ENCODE data around the gene ARID1A.

ARID1A gene

DNA sequence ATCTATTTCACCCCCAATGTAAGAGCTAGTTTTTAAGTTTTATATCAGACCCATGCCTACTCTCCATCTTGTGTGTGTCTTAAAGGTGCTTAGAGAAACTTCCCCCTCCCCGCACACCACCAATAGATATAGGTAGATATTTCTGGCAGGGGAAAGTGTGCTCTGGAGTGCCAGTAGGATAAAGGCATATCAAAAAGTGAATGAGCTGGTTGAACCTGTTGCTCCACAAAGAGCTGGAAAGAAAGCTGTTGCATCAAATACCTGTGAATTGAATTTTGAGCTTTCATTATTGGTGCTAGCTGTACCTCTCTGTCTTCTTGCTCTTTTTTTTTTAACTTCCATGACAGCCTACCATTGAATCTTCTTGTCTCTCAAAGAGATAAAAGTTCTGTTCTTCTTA, 32.8 kb downstream of the ARID1A start:
- DNase-seq (ENCODE audit: low read depth): no peak

DNA sequence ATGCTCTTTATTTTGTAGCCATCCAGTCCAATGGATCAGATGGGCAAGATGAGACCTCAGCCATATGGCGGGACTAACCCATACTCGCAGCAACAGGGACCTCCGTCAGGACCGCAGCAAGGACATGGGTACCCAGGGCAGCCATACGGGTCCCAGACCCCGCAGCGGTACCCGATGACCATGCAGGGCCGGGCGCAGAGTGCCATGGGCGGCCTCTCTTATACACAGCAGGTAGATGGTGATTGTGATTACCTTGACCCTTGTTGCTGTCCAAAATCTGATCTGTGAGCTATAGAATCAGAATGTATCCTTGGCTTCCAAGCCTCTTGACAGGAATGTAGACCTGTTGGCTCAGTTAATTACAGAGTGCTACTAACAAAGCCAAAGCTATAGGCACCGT, 33.8 kb downstream of the ARID1A start:
- no peak for DNase-seq (ENCODE audit: low read depth)

- DNase-seq (ENCODE audit: low read depth): no peak
Observed at GRCh38 chr1:26730695-26731094, 34.9 kb downstream of the ARID1A start.

- no peak for DNase-seq (ENCODE audit: low read depth)
Observed at GRCh38 chr1:26731233-26731902, 35.6 kb downstream of the ARID1A start.

DNA sequence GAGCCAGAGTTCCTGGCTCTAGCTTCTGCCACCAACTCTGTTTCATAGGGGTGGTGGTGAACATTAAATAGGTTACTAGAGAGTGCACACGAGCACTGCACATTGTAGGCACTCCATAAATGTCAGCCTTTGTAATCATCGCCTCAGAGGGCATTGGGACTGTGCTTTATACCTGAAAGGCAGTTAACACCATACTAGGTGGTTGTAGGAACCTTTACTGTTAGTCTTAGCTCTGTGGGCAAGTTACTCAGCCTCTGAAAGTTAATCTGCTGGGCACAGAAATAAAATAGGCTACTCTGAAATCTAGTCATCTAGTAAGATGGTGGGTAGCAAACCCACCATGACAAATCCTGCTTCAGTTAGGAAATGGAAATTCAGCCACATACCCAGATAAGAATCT, 37.6 kb downstream of the ARID1A start:
- no peak for DNase-seq (ENCODE audit: low read depth)

- DNase-seq (ENCODE audit: low read depth): peak; percentile 87
Observed at GRCh38 chr1:26733982-26734381, 38.2 kb downstream of the ARID1A start.

DNA sequence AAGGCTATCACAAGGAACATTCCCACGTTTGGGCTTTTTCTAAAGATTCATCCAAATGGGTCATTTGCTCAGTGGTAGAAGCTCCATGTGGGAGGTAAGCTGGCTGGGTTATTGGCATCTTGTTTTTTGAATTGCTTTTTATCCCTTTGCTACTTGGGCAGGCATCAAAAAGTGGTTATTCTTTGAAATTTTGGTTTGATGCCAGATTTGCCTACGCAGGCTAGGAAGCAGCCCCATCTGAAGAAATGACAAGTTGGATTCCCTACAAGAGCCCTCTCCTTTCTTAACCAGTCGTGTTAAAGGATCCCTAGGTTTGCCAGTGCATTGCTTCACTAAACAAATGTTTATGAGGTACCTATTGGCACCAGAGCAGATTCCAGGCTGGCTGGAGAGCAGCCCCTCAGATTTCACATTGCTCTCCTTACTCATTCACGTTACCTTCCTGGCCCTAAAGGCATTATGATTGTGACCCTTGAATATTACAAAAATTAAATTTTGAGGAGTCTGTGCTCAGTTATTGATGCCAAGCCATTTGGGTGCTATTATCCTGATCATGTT, 38.8 kb downstream of the ARID1A start:
- no peak for DNase-seq (ENCODE audit: low read depth)

- no peak for DNase-seq (ENCODE audit: low read depth)
Observed at GRCh38 chr1:26739329-26739914, 43.6 kb downstream of the ARID1A start.

- no peak for DNase-seq (ENCODE audit: low read depth)
Observed at GRCh38 chr1:26740023-26740634, 44.3 kb downstream of the ARID1A start.

DNA sequence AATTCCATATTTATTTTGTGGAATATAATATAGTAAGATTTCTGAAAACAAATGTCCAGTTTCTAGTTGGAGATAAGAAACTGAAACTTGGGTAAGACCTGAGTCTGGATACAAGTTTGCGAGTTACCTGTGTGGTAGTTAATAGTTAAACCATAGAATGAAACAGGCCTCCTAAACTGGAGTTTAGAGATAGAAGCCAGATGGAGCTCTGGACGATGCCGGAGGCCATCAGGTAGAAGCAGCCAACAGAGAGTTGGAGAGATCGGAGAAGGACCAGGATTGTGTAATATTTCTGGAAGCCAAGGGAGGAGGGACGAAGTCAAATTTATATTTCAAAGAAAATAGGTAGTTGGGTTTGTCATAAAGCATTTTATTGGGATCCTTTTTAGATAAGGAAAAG, 45.1 kb downstream of the ARID1A start:
- no peak for DNase-seq (ENCODE audit: low read depth)

DNA sequence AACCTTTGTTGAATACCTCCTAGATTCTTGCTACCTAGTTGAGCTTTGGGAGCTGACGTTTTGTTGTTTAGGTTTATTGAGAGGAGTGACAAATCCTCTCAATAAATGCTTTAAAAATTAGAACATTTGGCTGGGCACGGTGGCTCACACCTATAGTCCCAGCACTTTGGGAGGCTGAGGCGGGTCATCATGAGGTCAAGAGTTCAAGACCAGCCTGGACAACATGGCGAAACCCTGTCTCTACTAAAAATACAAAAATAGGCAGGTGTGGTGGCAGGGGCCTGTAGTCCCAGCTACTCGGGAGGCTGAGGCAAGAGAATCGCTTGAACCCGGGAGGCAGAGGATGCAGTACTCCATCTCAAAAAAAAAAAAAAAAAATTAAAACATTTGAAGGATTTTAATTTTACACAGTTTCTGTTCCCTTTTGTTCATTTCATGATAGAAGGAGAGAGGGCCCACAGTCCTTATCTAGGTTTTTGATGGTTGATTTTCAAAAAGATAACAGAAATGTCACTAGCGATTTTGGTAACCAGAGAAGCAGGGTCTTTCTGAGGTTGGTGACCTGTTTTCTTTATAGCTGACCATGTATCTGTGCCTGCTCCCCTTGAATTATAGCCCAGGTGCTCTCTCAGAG, 47.7 kb downstream of the ARID1A start:
- no peak for DNase-seq (ENCODE audit: low read depth)

- peak; percentile 50 for DNase-seq (ENCODE audit: low read depth)
Observed at GRCh38 chr1:26744075-26744959, 48.5 kb downstream of the ARID1A start.

DNA sequence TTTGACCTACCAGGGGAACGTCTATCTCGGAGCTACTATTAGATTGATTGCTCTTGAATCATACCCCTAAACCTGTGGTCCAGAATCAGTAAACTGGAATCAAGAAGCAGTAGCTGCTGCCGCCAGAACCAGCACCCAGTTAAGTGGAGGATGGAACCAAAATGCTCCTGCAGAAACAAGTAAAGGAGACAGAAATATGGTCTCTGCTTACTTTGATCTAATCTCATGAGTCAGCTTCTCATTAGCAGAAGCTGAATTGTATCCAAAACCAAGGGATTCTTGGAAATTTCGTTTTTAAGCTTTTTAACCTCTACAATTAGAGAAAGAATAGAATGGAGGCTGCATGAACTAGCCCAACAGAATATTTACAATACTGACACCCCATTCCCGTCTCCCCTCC, 49.4 kb downstream of the ARID1A start:
- DNase-seq (ENCODE audit: low read depth): no peak

DNA sequence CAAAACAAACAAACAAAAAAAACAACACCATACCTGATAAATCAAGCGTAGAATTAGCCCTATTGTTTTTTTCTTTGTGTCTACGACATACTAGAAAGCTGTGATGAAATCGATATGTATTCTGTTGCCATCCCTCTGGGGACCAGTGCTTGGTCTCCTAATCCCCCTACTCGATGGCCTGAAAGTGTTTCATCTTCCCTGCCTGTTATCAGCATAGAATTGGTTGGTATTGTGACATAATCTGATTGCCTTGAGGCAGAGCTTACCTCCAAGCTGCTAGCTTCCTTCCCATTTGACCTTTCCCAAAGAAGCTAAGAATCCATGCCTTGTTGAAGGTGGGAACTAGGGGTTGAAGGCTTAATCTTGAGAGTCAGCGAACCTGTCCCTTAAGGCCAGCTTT, 51.2 kb downstream of the ARID1A start:
- DNase-seq (ENCODE audit: low read depth): no peak

- DNase-seq (ENCODE audit: low read depth): no peak
Observed at GRCh38 chr1:26748351-26748750, 52.5 kb downstream of the ARID1A start.

DNA sequence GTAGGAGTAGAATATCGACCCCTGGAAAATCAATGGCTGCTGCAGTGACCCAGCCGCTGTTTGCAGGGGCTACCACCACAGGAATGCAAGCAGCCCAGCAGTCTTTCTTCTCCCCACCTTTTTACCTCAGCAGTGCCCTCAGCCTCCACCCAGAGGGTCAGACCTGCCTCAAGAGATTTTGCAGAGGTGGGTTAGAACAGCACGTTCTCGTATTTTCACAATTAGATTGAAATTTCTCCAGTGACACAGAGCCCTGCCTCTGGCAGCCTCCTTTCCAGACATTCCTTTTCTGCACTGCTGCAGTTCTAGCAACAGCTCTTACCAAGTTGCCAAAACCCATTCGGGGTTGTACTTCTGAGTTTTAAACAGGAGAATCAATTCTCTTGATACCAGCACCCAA, 53.6 kb downstream of the ARID1A start:
- no peak for DNase-seq (ENCODE audit: low read depth)

GRCh38 chr1:26750428-26750827, 54.6 kb downstream of the ARID1A start:
- DNase-seq (ENCODE audit: low read depth): no peak

DNA sequence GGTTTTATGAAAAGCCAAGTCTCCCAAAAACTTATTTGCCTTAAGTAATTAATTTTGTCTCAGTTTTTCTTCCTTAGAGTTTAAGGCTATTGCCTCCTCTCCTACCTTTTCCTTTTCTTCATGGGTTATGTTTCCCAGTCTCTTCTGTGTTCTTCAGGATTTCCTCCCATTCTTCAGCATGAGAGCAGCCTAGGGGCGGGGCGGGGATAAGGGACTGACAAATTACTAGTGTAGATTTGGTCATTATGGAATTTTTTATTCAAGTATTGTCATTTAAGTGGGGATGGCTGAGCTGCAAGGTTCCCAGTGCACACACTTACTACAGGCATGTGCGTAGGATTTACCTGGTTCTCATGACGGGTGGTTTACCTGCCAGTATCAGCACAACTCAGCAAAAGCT, 56.7 kb downstream of the ARID1A start:
- DNase-seq (ENCODE audit: low read depth): no peak

DNA sequence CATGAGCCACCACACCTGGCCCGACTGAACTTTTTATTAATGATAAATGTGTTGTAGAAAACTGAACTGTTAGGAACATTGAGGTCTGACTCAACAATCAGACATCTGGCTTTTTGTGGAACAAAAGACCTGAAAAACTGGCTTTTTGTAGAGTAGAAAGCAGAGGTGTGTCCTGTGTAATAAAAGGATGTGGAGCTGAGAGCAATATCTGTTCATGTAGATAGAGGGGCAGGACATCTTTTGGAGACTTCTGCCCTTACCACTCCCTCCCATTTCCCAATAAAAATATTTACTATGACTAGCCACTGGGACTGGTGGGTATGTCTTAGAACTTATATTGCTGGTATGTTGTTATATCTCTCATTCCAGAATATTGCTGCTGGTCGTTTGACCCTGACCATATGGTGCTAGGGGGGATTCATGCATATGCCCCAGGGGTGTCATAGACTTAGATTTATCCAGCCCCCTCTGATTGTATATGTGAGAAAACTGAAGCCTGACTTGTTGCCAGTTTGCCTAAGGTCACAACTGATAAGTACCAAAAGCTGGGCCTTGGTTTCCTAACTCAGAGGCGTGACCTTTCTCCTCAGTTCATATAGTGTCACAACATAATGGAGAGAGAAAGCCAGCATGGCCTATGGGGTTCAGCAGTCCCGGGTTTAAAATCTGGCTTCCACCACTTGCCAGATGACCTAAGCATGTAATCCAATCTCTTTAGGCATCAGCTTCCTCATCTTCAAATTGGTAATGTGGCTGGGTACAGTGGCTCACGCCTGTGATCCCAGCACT, 58.5 kb downstream of the ARID1A start:
- DNase-seq (ENCODE audit: low read depth): no peak

- no peak for DNase-seq (ENCODE audit: low read depth)
Observed at GRCh38 chr1:26758358-26758757, 62.5 kb downstream of the ARID1A start.

GRCh38 chr1:26759531-26759930, 63.7 kb downstream of the ARID1A start:
- no peak for DNase-seq (ENCODE audit: low read depth)
